Adrenal gland (tissue), 12 donors: ENCODE data around the gene LSS. TPM values are rescaled to one million over a fixed set of nuclear protein-coding genes. Genes with fewer than 3 reads are reported as not detected.

Experiments
- DNase-seq, 7 donors: peaks; one replicate each; pipeline ENCODE4 v3.0.0-alpha.2; 2019 to 2020
- H3K27ac ChIP-seq, 5 donors: fragments of 200-600 bp; sonication (generic) in 4 of 5; 1 replicate in 3 of 5; 2 replicates in 2 of 5; pipeline versions ENCODE4 v1.5.1 to v1.8.0; 2016 to 2020; ENCODE audit warnings: mild to moderate bottlenecking in 1 of 5
- H3K27me3 ChIP-seq: fragments of 200-600 bp; 2 replicates; pipeline ENCODE4 v1.8.0; 2021
- H3K36me3 ChIP-seq, 2 donors: fragments of 200-600 bp; replicated peaks in 1 of 2; 1 replicate in 1 of 2; 2 replicates in 1 of 2; pipeline versions ENCODE4 v1.5.1 to v1.8.0; 2018 to 2022
- H3K4me1 ChIP-seq, 2 donors: fragments of 200-600 bp; replicated peaks in 1 of 2; 1 replicate in 1 of 2; 2 replicates in 1 of 2; pipeline versions ENCODE4 v1.5.1 to v1.8.0; 2018 to 2021
- H3K4me3 ChIP-seq, 4 donors: fragments of 200-600 bp; sonication (generic) in 3 of 4; one replicate each; pipeline ENCODE4 v1.5.1; 2016 to 2018
- H3K9me3 ChIP-seq, 3 donors: fragments of 200-600 bp; sonication (generic) in 1 of 3; replicated peaks in 1 of 3; 1 replicate in 2 of 3; 2 replicates in 1 of 3; pipeline versions ENCODE4 v1.5.1 to v1.8.0; 2016 to 2021
- CTCF ChIP-seq, 6 experiments: fragments of 450-650 bp in 4 of 6; fragments of 200-600 bp in 2 of 6; sonication (generic) in 1 of 6; IDR thresholded peaks; 1 replicate in 5 of 6; 2 replicates in 1 of 6; pipeline versions ENCODE4 v1.5.1 to v1.8.0; 2016 to 2021; ENCODE audit warnings: antibody characterized with exemption in 6 of 6, mild to moderate bottlenecking in 2 of 6, moderate library complexity in 1 of 6
- POLR2A ChIP-seq, 2 donors: fragments of 450-650 bp; IDR thresholded peaks; one replicate each; pipeline ENCODE4 v1.6.1; 2017; ENCODE audit warnings: antibody characterized with exemption in 2 of 2, mild to moderate bottlenecking in 2 of 2, moderate library complexity in 1 of 2
- WGBS, 4 donors: extraction: QIAGEN DNeasy Blood & Tissue Kit in 2 of 4; methylation state at CpG; one replicate each; pipeline versions ENCODE4 v1.1.5 to v1.1.7; 2013 to 2017; 5-methylcytosine and 5-hydroxymethylcytosine counted together
- intact Hi-C, 2 donors: fragments of 100-400 bp; cut with DNase I; formaldehyde crosslinking; loops; one replicate each; pipeline versions ENCODE4 v1.14.1 to v1.15.0; 2022 to 2023
- polyA plus RNA-seq, 3 donors: library from polyadenylated mRNA; stranded (reverse); fragments of 200-250 nt in 2 of 3; fragments of 350-450 nt in 1 of 3; fragmentation: Illumina TruSeq in 1 of 3; extraction: RNeasy Lipid Tissue Mini Kit (QIAGEN cat#74804) in 1 of 3; gene quantifications; one replicate each; pipeline ENCODE4 v1.2.3, GENCODE V29; 2013 to 2014
- total RNA-seq, 9 donors: library from RNA; depleted of rRNA in 4 of 9; stranded (reverse); fragments of >200 nt in 4 of 9; fragments of 120-200 nt in 1 of 9; fragmentation: NEBNext Ultra II Directional in 1 of 9; extraction: Animal tissue kit (Norgen Biotek cat#: 25700) in 1 of 9; gene quantifications; one replicate each; pipeline versions ENCODE4 v1.1.0 to v1.2.4, GENCODE V29; 2013 to 2023
- donor health status: healthy with polysubstance abuse.
- donor health status: Bipolar disorder and iron deficiency.
- donor health status: DM: yes; HTN: yes; CAD: no.
- donor health status: DM: no; HTN: no; CAD: no.
- donor health status: DM: no; HTN: no; CAD: no.
- donor health status: DM: yes; HTN: yes; CAD: no.

LSS gene
- total and polyA plus RNA-seq, 12 donors, result 46.3 to 246 (median 79.8) TPM

GRCh38 chr21:46264690-46265144 is 36.1 kb upstream of the LSS start:
- TF ChIP-seq POLR2A (IDR thresholded peaks at IDR 0.05) (no peak), CTCF (IDR thresholded peaks at IDR 0.05) (no peak)
- no peaks in the 10 kb centered on the region for H3K9me3 ChIP-seq
- H3K27ac ChIP-seq, result no peak overlapping the region
- DNase-seq, result no peak
- no peak overlapping the region for H3K4me3 ChIP-seq
- H3K27me3 ChIP-seq, result no peaks in the 10 kb centered on the region
- H3K36me3 ChIP-seq, result peaks cover 0 to 92% of the 10 kb centered on the region in 2 donors
- 80 to 95% (median 90%) methylated on average over 4 to 13 of the region's 13 CpGs for WGBS, 4 donors
- no peaks in the 10 kb centered on the region for H3K4me1 ChIP-seq
- intact Hi-C loops, result no loop called here

- WGBS, 4 donors, result 94 to 98% (median 95%) methylated on average over 16 to 22 of the region's 22 CpGs
These were observed 35.6 kb upstream of the LSS start for GRCh38 chr21:46264046-46264689.

GRCh38 chr21:46256501-46256994 is 28.0 kb upstream of the LSS start:
- TF ChIP-seq POLR2A (IDR thresholded peaks at IDR 0.05) (no peak), CTCF (IDR thresholded peaks at IDR 0.05) (peak; percentile 28 to 66 (median 54))
- Histone ChIP-seq H3K27ac (peak overlapping the region in 2 of 5 donors; percentile 64 to 79), H3K4me3 (no peak overlapping the region), H3K9me3 (no peaks in the 10 kb centered on the region), H3K36me3 (peaks cover 0 to 97% of the 10 kb centered on the region in 2 donors), H3K4me1 (no peaks in the 10 kb centered on the region), H3K27me3 (no peaks in the 10 kb centered on the region)
- intact Hi-C loops, result loop anchor here in 1 of 2 donors (10.0 kb wide), 1 partner anchor 112 kb away; no protein-coding TSS in a partner anchor
- WGBS, 4 donors, result 35 to 85% (median 63%) methylated on average over 16 to 18 of the region's 18 CpGs
- DNase-seq, result peak; percentile 61 to 80 (median 74)

More at GRCh38 chr21:46264046-46264689, 35.6 kb upstream of the LSS start:
- no peaks in the 10 kb centered on the region for H3K4me1 ChIP-seq
- DNase-seq, result no peak
- TF ChIP-seq POLR2A (IDR thresholded peaks at IDR 0.05) (no peak), CTCF (IDR thresholded peaks at IDR 0.05) (no peak)
- no peaks in the 10 kb centered on the region for H3K27me3 ChIP-seq
- H3K9me3 ChIP-seq, result no peaks in the 10 kb centered on the region
- no peak overlapping the region for H3K27ac ChIP-seq
- no peak overlapping the region for H3K4me3 ChIP-seq
- intact Hi-C loops, result no loop called here
- peaks cover 0 to 92% of the 10 kb centered on the region in 2 donors for H3K36me3 ChIP-seq

GRCh38 chr21:46255758-46256337 is 27.3 kb upstream of the LSS start:
- H3K36me3 ChIP-seq, result peaks cover 0 to 97% of the 10 kb centered on the region in 2 donors
- no peaks in the 10 kb centered on the region for H3K4me1 ChIP-seq
- WGBS, 4 donors, result 85 to 90% (median 87%) methylated on average over 6 of the region's 6 CpGs
- no peaks in the 10 kb centered on the region for H3K27me3 ChIP-seq
- no peak for DNase-seq
- peak overlapping the region in 2 of 5 donors; percentile 64 to 79 for H3K27ac ChIP-seq
- intact Hi-C loops, result loop anchor here in 1 of 2 donors (10.0 kb wide), 1 partner anchor 111 kb away; no protein-coding TSS in a partner anchor
- TF ChIP-seq CTCF (IDR thresholded peaks at IDR 0.05) (no peak), POLR2A (IDR thresholded peaks at IDR 0.05) (no peak)
- no peaks in the 10 kb centered on the region for H3K9me3 ChIP-seq
- no peak overlapping the region for H3K4me3 ChIP-seq
